GM21423 (cell line): Measurements from ENCODE around the gene KRT85.

Experiments
- ATAC-seq: cut with Tn5 transposase; IDR thresholded peaks from one replicate; pipeline ENCODE4 v1.9.1; 2021; ENCODE audit warnings: mild to moderate bottlenecking, moderate library complexity; ENCODE audit not compliant: unreplicated experiment

The KRT85 gene

GRCh38 chr12:52395761-52396434 is 28.6 kb upstream of the KRT85 start:
- ATAC-seq: no peak

GRCh38 chr12:52394836-52395405 is 27.6 kb upstream of the KRT85 start:
- ATAC-seq: no peak

GRCh38 chr12:52392465-52393007 is 25.3 kb upstream of the KRT85 start:
- ATAC-seq: no peak

DNA sequence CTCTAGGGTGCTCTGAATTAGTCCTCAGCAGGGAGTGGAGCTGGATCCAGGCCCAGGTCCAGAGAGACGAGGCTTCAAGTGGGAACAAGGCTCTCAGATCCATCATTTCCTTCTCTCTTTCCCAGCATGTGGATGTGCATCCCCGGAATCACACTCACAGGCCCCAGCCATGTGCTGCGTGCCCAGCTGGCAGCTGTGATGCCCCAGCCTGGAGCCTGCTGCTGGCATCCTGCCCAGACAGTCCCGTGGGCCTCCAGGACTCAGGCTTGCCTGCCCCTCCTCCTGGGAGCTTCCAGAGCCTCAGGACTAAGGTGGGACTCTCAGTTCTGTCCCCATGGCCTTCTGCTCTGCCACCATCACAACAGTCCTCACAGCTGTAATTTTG is 24.3 kb upstream of the KRT85 start:
- no peak for ATAC-seq

GRCh38 chr12:52390739-52391617 is 23.7 kb upstream of the KRT85 start:
- no peak for ATAC-seq

GRCh38 chr12:52389313-52390207 is 22.3 kb upstream of the KRT85 start:
- ATAC-seq: no peak

DNA sequence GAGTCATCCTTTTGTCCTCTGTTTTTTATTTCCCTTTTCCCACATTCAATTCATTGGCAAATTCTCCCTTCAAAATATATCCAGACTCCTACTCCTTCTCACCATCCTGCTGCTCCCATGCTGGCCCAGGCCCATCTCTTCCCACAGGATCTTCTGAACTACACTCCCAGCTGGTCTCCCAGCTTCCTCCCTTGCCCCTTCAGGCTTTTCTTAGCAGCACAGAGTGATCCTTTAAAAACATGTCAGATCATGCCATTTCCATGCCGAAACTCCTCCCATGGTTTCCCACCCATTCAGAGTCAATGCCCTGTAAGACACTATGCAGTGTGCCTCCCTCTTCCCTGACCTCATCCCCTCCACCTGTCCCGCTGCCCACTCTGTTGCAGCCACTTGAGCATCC is 20.6 kb upstream of the KRT85 start:
- ATAC-seq: no peak

DNA sequence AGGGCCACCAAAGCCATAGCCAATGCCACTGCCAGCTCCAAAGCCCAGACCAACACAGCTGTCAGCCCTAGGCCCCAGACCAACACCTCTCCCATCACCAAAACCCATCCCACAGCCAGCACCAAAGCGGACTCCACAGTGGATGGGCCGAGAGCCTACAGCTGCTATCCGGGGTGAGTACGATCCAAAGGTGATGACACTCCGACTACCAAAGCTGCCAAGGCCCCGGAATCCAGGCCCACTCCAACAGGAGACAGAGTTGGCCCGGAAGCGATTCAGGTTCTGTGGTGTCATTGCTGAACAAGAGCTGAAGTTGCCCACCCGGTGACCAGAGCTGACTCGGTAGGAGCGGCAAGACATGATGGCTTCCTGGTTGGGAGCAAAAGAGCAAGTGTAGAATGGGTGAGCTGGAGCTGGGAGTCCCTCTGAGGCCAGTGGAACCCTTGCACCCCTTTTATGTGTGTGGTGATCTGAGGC is 18.0 kb upstream of the KRT85 start, which contains the start of gene KRT84:
KRT84 (minus strand) TSS at position 427 of the 477 bp plus-strand sequence; CDS start at position 360, 67 bp downstream.
- ATAC-seq: no peak

DNA sequence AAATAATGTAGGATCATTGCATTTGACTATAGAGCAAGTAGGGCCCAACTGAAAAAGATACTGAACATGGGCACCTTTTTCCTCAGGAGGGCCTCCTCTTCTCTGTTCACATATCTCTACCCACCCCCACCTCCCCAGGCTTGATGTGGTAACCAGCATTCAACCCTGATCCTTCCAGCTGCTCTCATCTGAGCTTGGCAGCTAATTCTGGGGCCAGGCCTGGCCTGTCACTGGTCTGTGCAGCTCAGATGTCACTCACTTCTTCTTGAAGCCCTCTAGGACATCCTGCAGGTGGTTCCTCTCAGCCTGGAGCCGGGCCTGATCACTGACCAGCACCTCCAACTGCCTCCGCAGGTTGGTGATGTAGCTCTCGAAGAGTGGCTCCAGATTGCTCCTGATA is 16.1 kb upstream of the KRT85 start:
- no peak for ATAC-seq

GRCh38 chr12:52382854-52383253 is 15.6 kb upstream of the KRT85 start:
- ATAC-seq: no peak

DNA sequence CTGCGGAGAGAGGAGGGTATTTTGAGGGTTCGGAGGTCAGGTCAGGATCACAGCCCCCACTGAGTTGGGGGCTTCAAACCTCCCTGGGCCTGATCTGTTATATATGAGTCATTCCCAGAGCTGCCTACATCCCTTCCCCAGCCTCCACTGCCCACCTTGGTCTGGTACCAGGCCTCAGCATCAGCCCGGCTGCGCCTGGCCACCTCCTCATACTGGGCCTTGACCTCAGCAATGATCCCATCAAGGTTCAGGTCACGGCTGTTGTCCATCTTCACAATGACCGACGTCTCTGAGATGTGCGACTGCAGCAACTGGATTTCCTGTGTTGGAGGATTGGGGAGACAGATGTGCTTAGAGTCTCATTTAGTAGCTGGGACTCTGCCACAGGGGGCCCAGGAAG is 13.9 kb upstream of the KRT85 start:
- ATAC-seq: no peak

DNA sequence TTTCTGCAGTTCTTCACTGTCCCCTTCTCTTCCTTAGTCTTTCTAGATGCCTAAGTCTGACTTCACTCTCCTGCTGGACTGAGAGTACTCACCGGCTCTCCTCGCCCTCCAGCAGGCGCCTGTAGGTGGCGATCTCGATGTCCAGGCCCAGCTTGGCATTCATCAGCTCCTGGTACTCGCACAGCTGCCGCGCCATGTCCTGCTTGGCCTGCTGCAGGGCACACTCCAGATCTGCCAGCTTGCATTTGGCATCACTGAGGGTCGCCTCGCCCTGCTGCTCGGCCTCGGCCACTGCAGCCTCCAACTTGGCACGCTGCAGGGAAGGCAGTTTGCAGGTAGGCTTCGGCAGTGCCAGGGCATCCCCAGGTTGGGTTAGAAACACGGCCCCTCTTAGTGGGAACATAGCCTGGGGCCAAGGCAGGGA is 13.0 kb upstream of the KRT85 start:
- no peak for ATAC-seq

GRCh38 chr12:52379536-52379935 is 12.3 kb upstream of the KRT85 start:
- ATAC-seq: no peak

- ATAC-seq: no peak
Observed at GRCh38 chr12:52378091-52378490, 10.8 kb upstream of the KRT85 start.

GRCh38 chr12:52377266-52377665 is 10.0 kb upstream of the KRT85 start:
- ATAC-seq: no peak

DNA sequence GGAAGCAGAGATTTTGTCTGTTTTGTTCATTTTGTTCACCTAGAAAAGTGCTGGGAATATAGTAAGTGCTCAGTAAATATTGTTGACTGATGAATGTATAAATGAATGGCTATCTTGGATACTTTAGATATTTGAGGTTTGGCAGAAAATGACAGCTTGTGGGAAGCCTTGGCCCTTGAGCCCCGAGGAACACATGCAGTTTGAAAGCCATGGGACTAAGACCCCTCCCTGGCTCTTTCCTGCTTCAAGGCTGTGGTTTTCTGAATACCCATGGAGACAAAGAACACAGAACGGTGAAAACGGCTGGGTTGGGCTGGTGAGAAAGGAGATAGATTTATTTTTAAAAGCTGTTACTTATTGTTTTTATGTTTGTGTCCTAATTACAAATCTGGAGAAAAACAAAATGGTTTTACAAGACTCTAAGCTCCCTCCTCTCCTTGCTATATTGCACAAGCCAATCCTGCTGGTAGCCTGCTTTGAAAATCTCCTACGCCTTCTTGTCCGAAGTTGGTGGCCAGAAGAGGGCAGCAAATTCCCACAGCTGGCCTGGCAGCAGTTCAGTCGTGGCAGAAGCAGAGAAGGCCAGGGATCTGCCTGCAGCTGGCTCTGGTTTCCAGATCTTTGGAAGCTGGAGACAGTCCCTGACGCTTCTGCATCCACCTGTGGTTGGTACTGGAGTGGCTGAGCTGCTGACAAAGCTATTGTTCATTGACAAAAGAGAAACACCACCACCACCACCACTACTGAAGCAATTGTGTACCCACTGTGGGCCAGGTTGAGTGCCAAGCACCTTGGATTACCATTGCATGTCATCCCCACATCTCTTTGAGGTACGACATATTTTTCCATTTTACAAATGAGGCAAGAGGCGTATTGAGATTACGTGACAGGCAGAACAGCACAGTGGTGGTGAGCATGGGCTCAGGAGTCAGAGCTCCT is 5.2 kb upstream of the KRT85 start:
- no peak for ATAC-seq

GRCh38 chr12:52371716-52372115 is 4.4 kb upstream of the KRT85 start:
- ATAC-seq: no peak

- no peak for ATAC-seq
Observed at GRCh38 chr12:52370926-52371608, 3.8 kb upstream of the KRT85 start.

DNA sequence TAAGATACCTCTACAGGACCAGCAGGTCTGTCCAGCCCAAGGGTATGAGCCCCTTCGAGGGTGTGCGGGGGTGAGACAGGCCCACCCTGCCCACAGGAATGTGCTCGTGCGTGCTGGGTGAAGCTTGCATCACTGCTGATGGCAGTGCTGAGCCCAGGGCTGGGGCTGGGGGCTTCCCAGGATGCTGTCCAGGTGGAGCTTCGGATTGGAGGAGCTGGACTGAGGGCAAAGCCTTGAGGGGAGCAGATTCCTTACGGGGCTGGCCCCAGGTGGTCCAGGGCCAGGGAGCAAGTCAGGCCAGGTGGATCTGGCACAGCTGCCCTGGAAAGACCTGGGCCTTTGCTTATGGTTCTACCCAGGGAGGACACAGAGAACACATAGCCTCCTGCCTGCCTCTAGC is 2.5 kb upstream of the KRT85 start:
- ATAC-seq: no peak
